K562 (cell line): Measurements from ENCODE around the gene LGI4. TPM values are rescaled to one million over a fixed set of nuclear protein-coding genes. Genes with fewer than 3 reads are reported as not detected.

Experiments used
- ATAC-seq: fragments of 200-7000 bp; cut with Tn5 transposase; 3 replicates; pipeline ENCODE4 v1.9.1; 2020; ENCODE audit warnings: moderate library complexity
- BruUV-seq: library from RNA; stranded (reverse); fragments of 400-500 nt; replicated peaks from 2 replicates; lab custom pipeline; 2021; lab: Mats Ljungman, UMichigan
- CTCF ChIA-PET: fragments of 300-600 bp; formaldehyde crosslinking; extraction: SDS; loops from one replicate; lab custom pipeline; 2021; ENCODE audit warnings: low intra/inter-chr PET ratio; lab: Yijun Ruan, JAX
- POLR2A ChIA-PET: fragments of 300-600, 350-650 bp; sonication (Branson Sonifier 250); formaldehyde crosslinking; extraction: SDS; loops from one replicate; lab custom pipeline; 2021; ENCODE audit warnings: antibody characterized with exemption, inconsistent platforms; lab: Yijun Ruan, JAX
- DNase-seq, 4 experiments: peaks; one replicate each; pipeline versions ENCODE4 v3.0.0 to v3.0.0-alpha.2; 2011 to 2018; ENCODE audit warnings: low spot score in 3 of 4, mixed read lengths in 3 of 4; ENCODE audit errors: extremely low read depth in 1 of 4
- FAIRE-seq: peaks from 2 replicates; lab custom pipeline; 2011; peaks lifted over from hg19 to GRCh38; lab: Jason Lieb, UNC
- H2AFZ ChIP-seq: 2 replicates; pipeline ENCODE4 v1.6.0; 2011; ENCODE audit warnings: low read depth, low read length, control low read depth, inconsistent platforms
- H3K27ac ChIP-seq: fragments of 200-600 bp; 3 replicates; pipeline ENCODE4 v1.8.0; 2011; ENCODE audit warnings: low read depth, mild to moderate bottlenecking, control low read depth, inconsistent platforms, low read length, moderate library complexity, mixed read lengths; ENCODE audit errors: extremely low read depth
- H3K27me3 ChIP-seq, 2 experiments: fragments of 300-600 bp in 1 of 2; 2 replicates in 1 of 2; 3 replicates in 1 of 2; pipeline versions ENCODE4 v1.6.0 to v1.8.0; 2011; ENCODE audit warnings: inconsistent platforms in 2 of 2, low read length in 2 of 2, mild to moderate bottlenecking in 1 of 2, mixed read lengths in 1 of 2, moderate library complexity in 1 of 2; ENCODE audit not compliant: control insufficient read depth in 2 of 2, insufficient read depth in 2 of 2
- H3K36me3 ChIP-seq: fragments of 300-600 bp; 3 replicates; pipeline ENCODE4 v1.8.0; 2011; ENCODE audit warnings: mild to moderate bottlenecking, low read length, inconsistent platforms; ENCODE audit not compliant: control insufficient read depth, insufficient read depth
- H3K4me1 ChIP-seq, 2 experiments: fragments of 200-600 bp in 1 of 2; replicated peaks in 1 of 2; 2 replicates in 1 of 2; 3 replicates in 1 of 2; pipeline versions ENCODE4 v1.5.1 to v1.8.0; 2011; ENCODE audit warnings: inconsistent platforms in 2 of 2, low read length in 2 of 2, mild to moderate bottlenecking in 1 of 2, mixed read lengths in 1 of 2, moderate library complexity in 1 of 2; ENCODE audit not compliant: control insufficient read depth in 2 of 2, insufficient read depth in 2 of 2
- H3K4me2 ChIP-seq: 2 replicates; pipeline ENCODE4 v1.6.1; 2011; ENCODE audit warnings: low read length, control low read depth, inconsistent platforms, mixed read lengths; ENCODE audit not compliant: insufficient read depth
- H3K4me3 ChIP-seq: fragments of 200-600 bp; sonication (generic), shearing (Covaris generic); 2 replicates; pipeline ENCODE4 v1.5.1; 2016; ENCODE audit warnings: control low read depth, inconsistent platforms
- H3K79me2 ChIP-seq: fragments of 200-600 bp; 3 replicates; pipeline ENCODE4 v1.8.0; 2011; ENCODE audit warnings: low read length, inconsistent platforms; ENCODE audit not compliant: control insufficient read depth, insufficient read depth
- H3K9ac ChIP-seq, 2 experiments: 2 replicates each; pipeline versions ENCODE4 v1.6.0 to v1.6.1; 2011; ENCODE audit warnings: low read depth in 2 of 2, low read length in 2 of 2, control low read depth in 1 of 2, inconsistent platforms in 1 of 2, mild to moderate bottlenecking in 1 of 2, mixed read lengths in 1 of 2; ENCODE audit not compliant: insufficient read depth in 1 of 2
- H3K9me1 ChIP-seq: one replicate; pipeline ENCODE4 v1.6.0; 2011; ENCODE audit warnings: inconsistent platforms, mild to moderate bottlenecking, low read length, moderate library complexity; ENCODE audit not compliant: control insufficient read depth, insufficient read depth
- H3K9me3 ChIP-seq: replicated peaks from 2 replicates; pipeline ENCODE4 v1.5.1; 2011; ENCODE audit warnings: low read depth, low read length, inconsistent platforms; ENCODE audit not compliant: control insufficient read depth, insufficient read depth
- H4K20me1 ChIP-seq: replicated peaks from 2 replicates; pipeline ENCODE4 v1.6.1; 2011; ENCODE audit warnings: low read length, inconsistent platforms, mixed read lengths; ENCODE audit not compliant: control insufficient read depth, insufficient read depth
- CCNT2 ChIP-seq: IDR thresholded peaks from 2 replicates; pipeline ENCODE4 v1.6.1; 2011; ENCODE audit warnings: borderline replicate concordance, low read depth, mild to moderate bottlenecking, moderate library complexity, mixed read lengths, low read length; ENCODE audit not compliant: insufficient read length; ENCODE audit errors: extremely low read depth
- CEBPG ChIP-seq, 3 experiments: fragments of 200-800 bp in 1 of 3; sonication (Bioruptor generic) in 1 of 3; sonication (generic) in 1 of 3; formaldehyde crosslinking in 1 of 3; IDR thresholded peaks in 2 of 3; conservative IDR thresholded peaks in 1 of 3; 2 replicates each; pipeline versions ENCODE4 v1.6.1 to v1.8.0; 2016 to 2022; ENCODE audit warnings: missing compliant biosample characterization in 2 of 3, missing genetic modification characterization in 2 of 3, mild to moderate bottlenecking in 1 of 3, missing genetic modification reagents in 1 of 3
- CLOCK ChIP-seq: fragments of 250-450 bp; sonication (Bioruptor Pico); IDR thresholded peaks from 2 replicates; pipeline ENCODE4 v1.4.0; 2020; ENCODE audit warnings: mild to moderate bottlenecking, moderate library complexity, borderline replicate concordance
- GATA2 ChIP-seq: sonication (generic); formaldehyde crosslinking; IDR thresholded peaks from 2 replicates; pipeline ENCODE4 v1.4.0; 2020; ENCODE audit warnings: mild to moderate bottlenecking, missing genetic modification reagents
- GATAD2A ChIP-seq: fragments of 450-650 bp; IDR thresholded peaks from 2 replicates; pipeline ENCODE4 v1.6.1; 2017
- HDGF ChIP-seq: fragments of 450-650 bp; IDR thresholded peaks from 2 replicates; pipeline ENCODE4 v1.6.1; 2016
- LARP7 ChIP-seq: fragments of 450-650 bp; IDR thresholded peaks from 2 replicates; pipeline ENCODE4 v1.6.1; 2016
- SAFB2 ChIP-seq: fragments of 200-400 bp; formaldehyde crosslinking; IDR thresholded peaks from 2 replicates; pipeline ENCODE4 v1.6.1; 2018; ENCODE audit warnings: borderline replicate concordance, low read length, low read depth, moderate library complexity; ENCODE audit not compliant: severe bottlenecking
- STAG1 ChIP-seq: sonication (generic); formaldehyde crosslinking; IDR thresholded peaks from 2 replicates; pipeline ENCODE4 v1.5.0; 2020; ENCODE audit warnings: missing genetic modification reagents, borderline replicate concordance
- TCF3 ChIP-seq: sonication (generic); formaldehyde crosslinking; IDR thresholded peaks from 2 replicates; pipeline ENCODE4 v1.4.0; 2020; ENCODE audit warnings: mild to moderate bottlenecking, missing genetic modification reagents
- TRIM24 ChIP-seq, 2 experiments: fragments of 450-650 bp; IDR thresholded peaks; 2 replicates each; pipeline ENCODE4 v1.6.1; 2016
- ZBTB1 ChIP-seq: sonication (generic); formaldehyde crosslinking; IDR thresholded peaks from 2 replicates; pipeline ENCODE4 v1.8.1; 2023; ENCODE audit warnings: missing genetic modification reagents, low read depth, mild to moderate bottlenecking, borderline replicate concordance
- ZBTB34 ChIP-seq: fragments of 250-450 bp; sonication (Bioruptor Pico); IDR thresholded peaks from 2 replicates; pipeline ENCODE4 v1.8.0; 2021; ENCODE audit warnings: mild to moderate bottlenecking, moderate library complexity
- ZNF12 ChIP-seq: sonication (generic); formaldehyde crosslinking; IDR thresholded peaks from 2 replicates; pipeline ENCODE4 v1.4.0; 2020; ENCODE audit warnings: mild to moderate bottlenecking, missing genetic modification reagents
- WGBS: fragments of 100-300 bp; shearing (Covaris generic); methylation state at CpG from one replicate; pipeline ENCODE4 v1.1.6; 2016; ENCODE audit warnings: low coverage, mixed read lengths; ENCODE audit not compliant: insufficient coverage; ENCODE audit errors: missing lambda C conversion rate; 5-methylcytosine and 5-hydroxymethylcytosine counted together
- in situ Hi-C: fragments of 300-500 bp; cut with MboI; formaldehyde crosslinking; loops from 4 replicates; pipeline ENCODE4 v1.15.0; 2018; ENCODE audit warnings: inconsistent platforms, mixed read lengths
- intact Hi-C: fragments of 100-400 bp; cut with micrococcal nuclease; formaldehyde crosslinking; loops from 2 replicates; pipeline ENCODE4 v1.14.2; 2022
- polyA plus RNA-seq, 8 experiments: library from polyadenylated mRNA; depleted of rRNA in 4 of 8; stranded (reverse) in 5 of 8; unstranded in 3 of 8; fragments of >200 nt; fragmentation: Nextera tagmentation in 2 of 8; fragmentation: Illumina TruSeq in 1 of 8; extraction: Ambion mirVana in 2 of 8; extraction: Trizol in 1 of 8; gene quantifications; 2 replicates each; pipeline versions ENCODE4 v1.2.1 to v1.2.3, GENCODE V29; 2011 to 2014; ENCODE audit warnings: inconsistent platforms in 1 of 8, missing spikeins in 1 of 8
- total RNA-seq, 7 experiments: library from RNA; depleted of rRNA in 6 of 7; stranded (reverse); fragments of >200 nt in 6 of 7; fragmentation: Illumina TruSeq in 2 of 7; extraction: Trizol in 2 of 7; gene quantifications; 2 replicates each; pipeline versions ENCODE4 v1.2.1 to v1.2.3, GENCODE V29; 2011 to 2021; ENCODE audit warnings: low replicate concordance in 1 of 7
- TF ChIP-seq, protein P1 (sequence below), 2 experiments: fragments of 450-650 bp; IDR thresholded peaks; 2 replicates each; pipeline ENCODE4 v1.6.1; 2016

Gene LGI4
- total and polyA plus RNA-seq, 9 of the 15 experiments (the other 6 are each of a cell fraction or from before 2014, with no cell fraction given): 0.14 to 0.30 (median 0.24) TPM; not detected in 4

GRCh38 chr19:35105411-35106290, 29.2 kb downstream of the LGI4 start:
- WGBS: 6% methylated on average over 30 of the region's 30 CpGs
- no peaks in the 10 kb centered on the region for H4K20me1 ChIP-seq
- H3K9ac ChIP-seq: peak overlapping the region; percentile 3 to 81; a peak in 3 of 4 replicates
- peak overlapping the region; percentile 45 for H3K4me2 ChIP-seq
- no peaks in the 10 kb centered on the region for H3K79me2 ChIP-seq
- peaks cover 19 to 29% of the 10 kb centered on the region in 2 experiments for H3K4me1 ChIP-seq
- peak overlapping the region; percentile 73 for H2AFZ ChIP-seq
- H3K27ac ChIP-seq: peak overlapping the region; percentile 39; the same call in 2 of the 3 replicates
- H3K9me3 ChIP-seq: peaks cover 7% of the 10 kb centered on the region
- no peak overlapping the region for H3K4me3 ChIP-seq
- peak in 3 of 4 experiments; percentile 36 to 48 (median 39) for DNase-seq
- intact Hi-C loops: no loop called here
- no peaks in the 10 kb centered on the region for H3K36me3 ChIP-seq
- FAIRE-seq: peak; percentile 74
- no TSS peak for BruUV-seq
- CTCF ChIA-PET: no interaction called here
- peak; percentile 50 for ATAC-seq
- in situ Hi-C loops: no loop called here
- H3K27me3 ChIP-seq: no peaks in the 10 kb centered on the region
- POLR2A ChIA-PET: interaction anchor here (0.8 to 1.0 kb wide), 2 partner anchors 7 to 301 kb away, joined by 3 to 4 read pairs; no protein-coding TSS in a partner anchor
- H3K9me1 ChIP-seq: no peaks in the 10 kb centered on the region
- TF ChIP-seq ZNF12 (CRISPR knock-in tag) (peak; percentile 16; the same call in 1 of the 2 replicates), ZBTB34 (CRISPR knock-in tag) (peak; percentile 80; the same call in 1 of the 2 replicates), GATAD2A (0 out of 2 replicates have a peak, but pooled peaks have one; percentile 67), SAFB2 (no peak), TCF3 (CRISPR knock-in tag) (peak; percentile 62), HDGF (peak; percentile 75), CLOCK (CRISPR knock-in tag) (no peak), STAG1 (peak; percentile 13; the same call in 1 of the 2 replicates), LARP7 (peak; percentile 93), CCNT2 (peak; percentile 70), CEBPG (CRISPR knock-in tag; IDR thresholded peaks at IDR 0.05) (no peak), CEBPG (tag; conservative IDR thresholded peaks at IDR 0.05 in 1 of 2, IDR thresholded peaks at IDR 0.05 in 1 of 2) (no peak), ZBTB1 (peak; percentile 99), GATA2 (CRISPR knock-in tag) (0 out of 2 replicates have a peak, but pooled peaks have one; percentile 29), TRIM24 (IDR thresholded peaks at IDR 0.05) (0 out of 4 replicates have a peak, but pooled peaks have one; percentile 36 to 49)
- TF ChIP-seq, protein P1, sequence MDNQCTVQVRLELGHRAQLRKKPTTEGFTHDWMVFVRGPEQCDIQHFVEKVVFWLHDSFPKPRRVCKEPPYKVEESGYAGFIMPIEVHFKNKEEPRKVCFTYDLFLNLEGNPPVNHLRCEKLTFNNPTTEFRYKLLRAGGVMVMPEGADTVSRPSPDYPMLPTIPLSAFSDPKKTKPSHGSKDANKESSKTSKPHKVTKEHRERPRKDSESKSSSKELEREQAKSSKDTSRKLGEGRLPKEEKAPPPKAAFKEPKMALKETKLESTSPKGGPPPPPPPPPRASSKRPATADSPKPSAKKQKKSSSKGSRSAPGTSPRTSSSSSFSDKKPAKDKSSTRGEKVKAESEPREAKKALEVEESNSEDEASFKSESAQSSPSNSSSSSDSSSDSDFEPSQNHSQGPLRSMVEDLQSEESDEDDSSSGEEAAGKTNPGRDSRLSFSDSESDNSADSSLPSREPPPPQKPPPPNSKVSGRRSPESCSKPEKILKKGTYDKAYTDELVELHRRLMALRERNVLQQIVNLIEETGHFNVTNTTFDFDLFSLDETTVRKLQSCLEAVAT (IDR thresholded peaks at IDR 0.05): peak in 1 of 2 experiments; percentile 67; a peak in 1 of 4 replicates
